SK-N-SH treated with all-trans-retinoic acid at 6 μM for 48 hours (cell line): ENCODE results near the gene TP53.

Experiments
- ATAC-seq: fragments of 200-7000 bp; cut with Tn5 transposase; 3 replicates; pipeline ENCODE4 v1.9.1; 2020; ENCODE audit warnings: mild to moderate bottlenecking, moderate library complexity
- ARNTL ChIP-seq: fragments of 450-650 bp; formaldehyde crosslinking; IDR thresholded peaks from 2 replicates; pipeline ENCODE4 v1.5.0; 2020; ENCODE audit warnings: low read depth, mild to moderate bottlenecking, moderate library complexity, borderline replicate concordance
- BACH2 ChIP-seq: fragments of 250-450 bp; sonication (Bioruptor Pico); IDR thresholded peaks from 2 replicates; pipeline ENCODE4 v1.9.0; 2021; ENCODE audit warnings: mild to moderate bottlenecking, borderline replicate concordance
- ESRRG ChIP-seq: fragments of 250-450 bp; sonication (Bioruptor Pico); IDR thresholded peaks from 2 replicates; pipeline ENCODE4 v1.6.1; 2021; ENCODE audit warnings: mild to moderate bottlenecking
- PPARA ChIP-seq: fragments of 250-450 bp; sonication (Bioruptor Pico); IDR thresholded peaks from 2 replicates; pipeline ENCODE4 v1.5.0; 2020; ENCODE audit warnings: mild to moderate bottlenecking, borderline replicate concordance
- SNAI2 ChIP-seq: fragments of 250-450 bp; sonication (Bioruptor Pico); IDR thresholded peaks from 2 replicates; pipeline ENCODE4 v1.5.0; 2020; ENCODE audit warnings: mild to moderate bottlenecking, moderate library complexity
- TCF4 ChIP-seq: fragments of 250-450 bp; sonication (Bioruptor Pico); IDR thresholded peaks from 2 replicates; pipeline ENCODE4 v1.8.0; 2021; ENCODE audit warnings: mild to moderate bottlenecking, moderate library complexity, borderline replicate concordance
- TOX ChIP-seq: fragments of 250-450 bp; sonication (Bioruptor Pico); IDR thresholded peaks from 2 replicates; pipeline ENCODE4 v1.8.0; 2021; ENCODE audit warnings: mild to moderate bottlenecking, moderate library complexity, borderline replicate concordance
- ZFP3 ChIP-seq: fragments of 250-450 bp; sonication (Bioruptor Pico); IDR thresholded peaks from 2 replicates; pipeline ENCODE4 v1.5.0; 2020; ENCODE audit warnings: mild to moderate bottlenecking, moderate library complexity
- ZFP30 ChIP-seq: fragments of 450-650 bp; formaldehyde crosslinking; IDR thresholded peaks from 2 replicates; pipeline ENCODE4 v1.5.0; 2022; ENCODE audit warnings: mild to moderate bottlenecking, moderate library complexity
- ZNF565 ChIP-seq: fragments of 450-650 bp; formaldehyde crosslinking; conservative IDR thresholded peaks from 2 replicates; pipeline ENCODE4 v1.5.0; 2020; ENCODE audit warnings: low read depth, mild to moderate bottlenecking, moderate library complexity
- ZNF70 ChIP-seq: fragments of 450-650 bp; formaldehyde crosslinking; IDR thresholded peaks from 2 replicates; pipeline ENCODE4 v1.5.0; 2020; ENCODE audit warnings: mild to moderate bottlenecking, moderate library complexity
- ZNF8 ChIP-seq: fragments of 450-650 bp; formaldehyde crosslinking; IDR thresholded peaks from 2 replicates; pipeline ENCODE4 v1.5.0; 2020; ENCODE audit warnings: mild to moderate bottlenecking, moderate library complexity
- TF ChIP-seq, protein P1 (sequence below): fragments of 250-450 bp; sonication (Bioruptor Pico); IDR thresholded peaks from 2 replicates; pipeline ENCODE4 v1.8.0; 2020; ENCODE audit warnings: mild to moderate bottlenecking, moderate library complexity, borderline replicate concordance
- TF ChIP-seq, protein P2 (sequence below): fragments of 250-450 bp; sonication (Bioruptor Pico); IDR thresholded peaks from 2 replicates; pipeline ENCODE4 v1.8.0; 2021; ENCODE audit warnings: low read depth, mild to moderate bottlenecking, moderate library complexity, borderline replicate concordance
- TF ChIP-seq, protein P3 (sequence below): fragments of 250-450 bp; sonication (Bioruptor Pico); IDR thresholded peaks from 2 replicates; pipeline ENCODE4 v1.5.0; 2020; ENCODE audit warnings: mild to moderate bottlenecking, moderate library complexity

Gene TP53

DNA sequence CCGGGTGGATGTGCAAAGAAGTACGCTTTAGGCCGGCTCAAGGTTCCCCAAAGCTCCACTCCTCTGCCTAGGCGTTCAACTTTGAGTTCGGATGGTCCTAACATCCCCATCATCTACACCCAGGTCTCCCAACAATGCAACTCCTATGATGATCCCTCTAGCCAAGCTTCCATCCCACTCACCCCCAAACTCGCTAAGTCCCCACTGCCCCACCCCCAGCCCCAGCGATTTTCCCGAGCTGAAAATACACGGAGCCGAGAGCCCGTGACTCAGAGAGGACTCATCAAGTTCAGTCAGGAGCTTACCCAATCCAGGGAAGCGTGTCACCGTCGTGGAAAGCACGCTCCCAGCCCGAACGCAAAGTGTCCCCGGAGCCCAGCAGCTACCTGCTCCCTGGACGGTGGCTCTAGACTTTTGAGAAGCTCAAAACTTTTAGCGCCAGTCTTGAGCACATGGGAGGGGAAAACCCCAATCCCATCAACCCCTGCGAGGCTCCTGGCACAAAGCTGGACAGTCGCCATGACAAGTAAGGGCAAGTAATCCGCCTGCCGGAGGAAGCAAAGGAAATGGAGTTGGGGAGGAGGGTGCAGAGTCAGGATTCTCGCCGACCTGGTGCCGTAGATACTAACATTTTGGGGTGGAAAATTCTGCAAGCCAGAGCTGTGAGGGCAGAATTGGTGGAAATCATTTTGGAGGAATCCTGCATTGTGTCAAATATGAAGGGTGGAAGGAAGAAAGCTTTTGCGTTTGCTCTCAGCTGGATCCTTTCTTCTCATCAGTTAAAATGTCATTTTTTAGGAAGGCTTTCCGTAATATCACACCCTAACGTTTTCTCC lies at the start of gene TP53:
Gene TP53 (minus strand): TSS at position 419 of the 836 bp plus-strand sequence. CDS start 10,896 bp downstream, outside the sequence.
- TF ChIP-seq ESRRG = no peak
- no peak; the same call in 1 of the 2 replicates for TF ChIP-seq ZNF70 (CRISPR knock-in tag)
- no peak for TF ChIP-seq SNAI2 (CRISPR knock-in tag)
- TF ChIP-seq, protein P1, sequence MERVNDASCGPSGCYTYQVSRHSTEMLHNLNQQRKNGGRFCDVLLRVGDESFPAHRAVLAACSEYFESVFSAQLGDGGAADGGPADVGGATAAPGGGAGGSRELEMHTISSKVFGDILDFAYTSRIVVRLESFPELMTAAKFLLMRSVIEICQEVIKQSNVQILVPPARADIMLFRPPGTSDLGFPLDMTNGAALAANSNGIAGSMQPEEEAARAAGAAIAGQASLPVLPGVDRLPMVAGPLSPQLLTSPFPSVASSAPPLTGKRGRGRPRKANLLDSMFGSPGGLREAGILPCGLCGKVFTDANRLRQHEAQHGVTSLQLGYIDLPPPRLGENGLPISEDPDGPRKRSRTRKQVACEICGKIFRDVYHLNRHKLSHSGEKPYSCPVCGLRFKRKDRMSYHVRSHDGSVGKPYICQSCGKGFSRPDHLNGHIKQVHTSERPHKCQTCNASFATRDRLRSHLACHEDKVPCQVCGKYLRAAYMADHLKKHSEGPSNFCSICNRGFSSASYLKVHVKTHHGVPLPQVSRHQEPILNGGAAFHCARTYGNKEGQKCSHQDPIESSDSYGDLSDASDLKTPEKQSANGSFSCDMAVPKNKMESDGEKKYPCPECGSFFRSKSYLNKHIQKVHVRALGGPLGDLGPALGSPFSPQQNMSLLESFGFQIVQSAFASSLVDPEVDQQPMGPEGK (CRISPR knock-in tag) = no peak
- no peak for TF ChIP-seq ZNF8 (CRISPR knock-in tag)
- TF ChIP-seq, protein P2, sequence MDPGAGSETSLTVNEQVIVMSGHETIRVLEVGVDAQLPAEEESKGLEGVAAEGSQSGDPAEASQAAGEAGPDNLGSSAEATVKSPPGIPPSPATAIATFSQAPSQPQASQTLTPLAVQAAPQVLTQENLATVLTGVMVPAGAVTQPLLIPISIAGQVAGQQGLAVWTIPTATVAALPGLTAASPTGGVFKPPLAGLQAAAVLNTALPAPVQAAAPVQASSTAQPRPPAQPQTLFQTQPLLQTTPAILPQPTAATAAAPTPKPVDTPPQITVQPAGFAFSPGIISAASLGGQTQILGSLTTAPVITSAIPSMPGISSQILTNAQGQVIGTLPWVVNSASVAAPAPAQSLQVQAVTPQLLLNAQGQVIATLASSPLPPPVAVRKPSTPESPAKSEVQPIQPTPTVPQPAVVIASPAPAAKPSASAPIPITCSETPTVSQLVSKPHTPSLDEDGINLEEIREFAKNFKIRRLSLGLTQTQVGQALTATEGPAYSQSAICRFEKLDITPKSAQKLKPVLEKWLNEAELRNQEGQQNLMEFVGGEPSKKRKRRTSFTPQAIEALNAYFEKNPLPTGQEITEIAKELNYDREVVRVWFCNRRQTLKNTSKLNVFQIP = no peak
- no peak for TF ChIP-seq ZNF565 (CRISPR knock-in tag)
- TF ChIP-seq PPARA (CRISPR knock-in tag) = no peak
- TF ChIP-seq ZFP30 = no peak
- no peak for TF ChIP-seq BACH2 (CRISPR knock-in tag)
- no peak for TF ChIP-seq ZFP3
- ATAC-seq = peak; percentile 67

DNA sequence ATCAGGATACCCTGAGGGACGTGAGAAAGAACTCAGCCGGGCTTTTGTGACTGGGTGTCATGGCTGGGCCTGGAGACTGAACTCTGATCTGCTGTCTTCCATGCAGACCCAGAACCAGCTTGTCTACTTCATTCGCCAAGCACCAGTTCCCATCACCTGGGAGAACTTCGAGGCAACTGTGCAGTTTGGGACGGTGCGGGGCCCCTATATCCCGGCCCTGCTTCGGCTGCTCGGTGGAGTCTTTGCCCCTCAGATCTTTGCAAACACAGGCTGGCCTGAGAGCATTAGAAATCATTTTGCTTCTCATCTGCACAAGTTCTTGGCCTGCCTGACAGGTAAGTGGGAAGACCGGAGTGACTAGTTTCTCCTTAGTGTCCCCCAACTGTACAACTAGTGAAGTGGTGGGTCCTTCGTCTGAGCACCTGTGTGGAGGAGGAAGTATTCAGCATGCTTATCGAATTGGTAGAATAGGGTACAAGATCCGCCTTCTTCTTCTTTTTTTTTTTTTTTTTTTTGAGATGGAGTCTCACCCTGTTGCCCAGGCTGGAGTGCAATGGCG lies 45.8 kb upstream of the TP53 start:
- TF ChIP-seq, protein P1 (CRISPR knock-in tag) = no peak
- TF ChIP-seq ESRRG (no peak), ZNF8 (CRISPR knock-in tag) (no peak), BACH2 (CRISPR knock-in tag) (no peak), ARNTL (CRISPR knock-in tag) (no peak), ZNF565 (CRISPR knock-in tag) (no peak), TOX (CRISPR knock-in tag) (no peak), SNAI2 (CRISPR knock-in tag) (no peak), ZFP3 (no peak), TCF4 (no peak), PPARA (CRISPR knock-in tag) (no peak)
- TF ChIP-seq, protein P2 = no peak
- TF ChIP-seq, protein P3, sequence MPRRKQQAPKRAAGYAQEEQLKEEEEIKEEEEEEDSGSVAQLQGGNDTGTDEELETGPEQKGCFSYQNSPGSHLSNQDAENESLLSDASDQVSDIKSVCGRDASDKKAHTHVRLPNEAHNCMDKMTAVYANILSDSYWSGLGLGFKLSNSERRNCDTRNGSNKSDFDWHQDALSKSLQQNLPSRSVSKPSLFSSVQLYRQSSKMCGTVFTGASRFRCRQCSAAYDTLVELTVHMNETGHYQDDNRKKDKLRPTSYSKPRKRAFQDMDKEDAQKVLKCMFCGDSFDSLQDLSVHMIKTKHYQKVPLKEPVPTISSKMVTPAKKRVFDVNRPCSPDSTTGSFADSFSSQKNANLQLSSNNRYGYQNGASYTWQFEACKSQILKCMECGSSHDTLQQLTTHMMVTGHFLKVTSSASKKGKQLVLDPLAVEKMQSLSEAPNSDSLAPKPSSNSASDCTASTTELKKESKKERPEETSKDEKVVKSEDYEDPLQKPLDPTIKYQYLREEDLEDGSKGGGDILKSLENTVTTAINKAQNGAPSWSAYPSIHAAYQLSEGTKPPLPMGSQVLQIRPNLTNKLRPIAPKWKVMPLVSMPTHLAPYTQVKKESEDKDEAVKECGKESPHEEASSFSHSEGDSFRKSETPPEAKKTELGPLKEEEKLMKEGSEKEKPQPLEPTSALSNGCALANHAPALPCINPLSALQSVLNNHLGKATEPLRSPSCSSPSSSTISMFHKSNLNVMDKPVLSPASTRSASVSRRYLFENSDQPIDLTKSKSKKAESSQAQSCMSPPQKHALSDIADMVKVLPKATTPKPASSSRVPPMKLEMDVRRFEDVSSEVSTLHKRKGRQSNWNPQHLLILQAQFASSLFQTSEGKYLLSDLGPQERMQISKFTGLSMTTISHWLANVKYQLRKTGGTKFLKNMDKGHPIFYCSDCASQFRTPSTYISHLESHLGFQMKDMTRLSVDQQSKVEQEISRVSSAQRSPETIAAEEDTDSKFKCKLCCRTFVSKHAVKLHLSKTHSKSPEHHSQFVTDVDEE = no peak
- TF ChIP-seq, all 23 proteins: peak for 0
- no peak for ATAC-seq

DNA sequence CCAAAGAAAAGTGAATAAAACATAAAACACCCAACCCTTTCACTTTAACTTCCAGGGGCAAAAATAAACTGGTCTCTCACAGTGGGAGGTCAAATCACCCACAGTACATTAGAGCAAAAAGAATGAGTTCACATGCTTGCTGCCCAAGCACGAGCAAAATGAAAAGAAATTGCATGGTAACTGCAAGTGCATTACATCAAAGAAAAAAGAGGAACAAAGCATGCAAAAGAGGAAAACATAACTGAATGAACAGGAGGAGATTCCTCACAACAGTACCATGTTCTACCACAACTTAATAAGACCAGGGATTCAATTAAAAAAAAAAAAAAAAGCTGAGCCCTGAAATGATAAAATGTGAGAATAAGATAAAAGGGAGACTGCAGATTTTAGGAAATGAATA lies 42.5 kb upstream of the TP53 start:
- no peak for ATAC-seq
- TF ChIP-seq PPARA (CRISPR knock-in tag) = no peak
- TF ChIP-seq ESRRG = no peak
- no peak for TF ChIP-seq ZNF565 (CRISPR knock-in tag)
- no peak for TF ChIP-seq SNAI2 (CRISPR knock-in tag)
